Breast epithelium (tissue), 3 donors: ENCODE measurements around the gene COQ9.
A peak's percentile ranks its signal among the peaks of the same experiment; 100 is the strongest.

Experiments
- POLR2A ChIP-seq: fragments of 450-650 bp; IDR thresholded peaks from one replicate; pipeline ENCODE4 v1.6.1; 2016; ENCODE audit warnings: antibody characterized with exemption, mild to moderate bottlenecking, moderate library complexity
- POLR2AphosphoS5 ChIP-seq, 3 donors: sonication (generic); formaldehyde crosslinking; IDR thresholded peaks; one replicate each; pipeline ENCODE4 v1.6.1; 2017; ENCODE audit warnings: antibody characterized with exemption in 3 of 3
- TF ChIP-seq, protein P1 (sequence below), 3 donors: fragments of 450-650 bp; IDR thresholded peaks; one replicate each; pipeline ENCODE4 v1.5.1; 2016 to 2017; ENCODE audit warnings: antibody characterized with exemption in 3 of 3, mild to moderate bottlenecking in 3 of 3, moderate library complexity in 3 of 3

GRCh38 chr16:57447186-57447962 is at the start of gene COQ9, which contains the start of gene CIAPIN1:
- TF ChIP-seq POLR2AphosphoS5 (IDR thresholded peaks at IDR 0.05) (peak; percentile 79 to 91 (median 84)), POLR2A (peak; percentile 86)
- TF ChIP-seq, protein P1, sequence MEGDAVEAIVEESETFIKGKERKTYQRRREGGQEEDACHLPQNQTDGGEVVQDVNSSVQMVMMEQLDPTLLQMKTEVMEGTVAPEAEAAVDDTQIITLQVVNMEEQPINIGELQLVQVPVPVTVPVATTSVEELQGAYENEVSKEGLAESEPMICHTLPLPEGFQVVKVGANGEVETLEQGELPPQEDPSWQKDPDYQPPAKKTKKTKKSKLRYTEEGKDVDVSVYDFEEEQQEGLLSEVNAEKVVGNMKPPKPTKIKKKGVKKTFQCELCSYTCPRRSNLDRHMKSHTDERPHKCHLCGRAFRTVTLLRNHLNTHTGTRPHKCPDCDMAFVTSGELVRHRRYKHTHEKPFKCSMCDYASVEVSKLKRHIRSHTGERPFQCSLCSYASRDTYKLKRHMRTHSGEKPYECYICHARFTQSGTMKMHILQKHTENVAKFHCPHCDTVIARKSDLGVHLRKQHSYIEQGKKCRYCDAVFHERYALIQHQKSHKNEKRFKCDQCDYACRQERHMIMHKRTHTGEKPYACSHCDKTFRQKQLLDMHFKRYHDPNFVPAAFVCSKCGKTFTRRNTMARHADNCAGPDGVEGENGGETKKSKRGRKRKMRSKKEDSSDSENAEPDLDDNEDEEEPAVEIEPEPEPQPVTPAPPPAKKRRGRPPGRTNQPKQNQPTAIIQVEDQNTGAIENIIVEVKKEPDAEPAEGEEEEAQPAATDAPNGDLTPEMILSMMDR (IDR thresholded peaks at IDR 0.05): no peak
